Activated naive CD4-positive, alpha-beta T cell treated with anti-CD3 and anti-CD28 coated beads, Interleukin-2, amount 10 ng/mL, durations not matched to agents 7 days and 5 days (primary cell): Measurements from ENCODE around the gene FNTB.

Experiments used
- CTCF ChIA-PET: fragments of 350-600 bp; sonication (Branson Sonifier 250); formaldehyde crosslinking; loops from one replicate; lab custom pipeline; 2021; ENCODE audit warnings: antibody characterized with exemption; lab: Charles Lee
- DNase-seq: peaks from one replicate; pipeline ENCODE4 v3.0.0-alpha.2; 2020
- H3K27ac Mint-ChIP-seq: one replicate; pipeline ENCODE4 v1.8.0; 2021; ENCODE audit warnings: mild to moderate bottlenecking, moderate library complexity, mixed read lengths
- H3K27me3 Mint-ChIP-seq: one replicate; pipeline ENCODE4 v1.8.0; 2021; ENCODE audit warnings: mild to moderate bottlenecking, mixed read lengths
- H3K36me3 Mint-ChIP-seq: one replicate; pipeline ENCODE4 v1.8.0; 2021; ENCODE audit warnings: mixed read lengths
- H3K4me1 Mint-ChIP-seq: one replicate; pipeline ENCODE4 v1.8.0; 2021; ENCODE audit warnings: mixed read lengths
- H3K4me3 Mint-ChIP-seq: one replicate; pipeline ENCODE4 v1.8.0; 2021; ENCODE audit warnings: mild to moderate bottlenecking, moderate library complexity, mixed read lengths
- H3K9me3 Mint-ChIP-seq: one replicate; pipeline ENCODE4 v1.8.0; 2021; ENCODE audit warnings: mixed read lengths

Gene FNTB

DNA sequence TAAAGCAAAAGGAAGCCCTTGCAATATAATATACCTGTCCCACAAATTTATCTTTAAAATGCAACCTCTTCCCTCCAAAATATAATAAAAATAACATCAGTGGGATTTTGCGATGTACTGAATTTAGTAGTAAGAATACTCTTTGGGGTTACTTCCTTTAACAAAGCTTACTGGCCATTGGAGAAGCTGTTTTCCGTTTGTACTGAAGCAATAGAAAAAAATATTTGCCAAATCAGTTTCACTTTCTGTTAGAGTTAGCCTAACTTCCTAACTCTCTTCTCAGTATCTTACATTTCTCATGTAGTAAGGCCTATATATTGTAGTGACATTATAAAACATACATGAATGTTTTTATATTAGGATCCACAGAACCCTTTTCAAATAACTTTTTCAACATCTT, 111.9 kb downstream of the FNTB start:
- H3K4me1 Mint-ChIP-seq, result peaks cover 73% of the 10 kb centered on the region
- H3K27ac Mint-ChIP-seq, result peak overlapping the region; percentile 93
- peaks cover 63% of the 10 kb centered on the region for H3K36me3 Mint-ChIP-seq
- peak overlapping the region; percentile 79 for H3K4me3 Mint-ChIP-seq
- DNase-seq, result no peak
- CTCF ChIA-PET, result interaction anchor here (1.3 kb wide), 1 partner anchor 726 kb away, joined by 4 read pairs; no protein-coding TSS in a partner anchor
- H3K9me3 Mint-ChIP-seq, result no peaks in the 10 kb centered on the region
- peaks cover 7% of the 10 kb centered on the region for H3K27me3 Mint-ChIP-seq

DNA sequence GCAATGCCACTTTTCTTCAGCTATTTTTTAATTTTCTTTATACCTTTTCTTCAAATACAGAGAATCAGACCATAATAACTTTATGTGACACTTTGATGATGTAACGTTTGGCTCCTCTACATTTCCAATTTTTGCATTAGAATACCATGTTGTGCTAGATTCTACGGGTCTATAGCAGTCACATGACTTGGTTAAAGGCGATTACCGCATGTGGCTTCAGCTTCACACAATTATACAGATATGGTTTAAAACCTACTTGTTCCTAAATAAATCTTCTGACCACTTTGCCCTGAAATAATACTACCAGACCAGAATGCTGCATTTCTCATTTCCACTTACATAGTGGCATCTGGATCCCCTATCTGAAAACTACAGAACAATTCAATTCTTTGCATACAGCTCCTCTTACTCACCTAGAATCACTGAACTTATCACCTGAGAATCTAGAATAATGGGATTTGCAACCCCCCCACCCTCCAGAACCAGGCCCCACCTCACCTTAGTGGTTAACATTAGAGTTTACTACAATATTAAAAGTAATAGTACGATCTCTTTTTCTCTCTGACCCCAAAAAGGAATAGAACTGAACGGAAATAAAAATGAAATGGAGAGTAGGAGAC, 114.3 kb downstream of the FNTB start:
- H3K9me3 Mint-ChIP-seq, result no peaks in the 10 kb centered on the region
- CTCF ChIA-PET, result no interaction called here

DNA sequence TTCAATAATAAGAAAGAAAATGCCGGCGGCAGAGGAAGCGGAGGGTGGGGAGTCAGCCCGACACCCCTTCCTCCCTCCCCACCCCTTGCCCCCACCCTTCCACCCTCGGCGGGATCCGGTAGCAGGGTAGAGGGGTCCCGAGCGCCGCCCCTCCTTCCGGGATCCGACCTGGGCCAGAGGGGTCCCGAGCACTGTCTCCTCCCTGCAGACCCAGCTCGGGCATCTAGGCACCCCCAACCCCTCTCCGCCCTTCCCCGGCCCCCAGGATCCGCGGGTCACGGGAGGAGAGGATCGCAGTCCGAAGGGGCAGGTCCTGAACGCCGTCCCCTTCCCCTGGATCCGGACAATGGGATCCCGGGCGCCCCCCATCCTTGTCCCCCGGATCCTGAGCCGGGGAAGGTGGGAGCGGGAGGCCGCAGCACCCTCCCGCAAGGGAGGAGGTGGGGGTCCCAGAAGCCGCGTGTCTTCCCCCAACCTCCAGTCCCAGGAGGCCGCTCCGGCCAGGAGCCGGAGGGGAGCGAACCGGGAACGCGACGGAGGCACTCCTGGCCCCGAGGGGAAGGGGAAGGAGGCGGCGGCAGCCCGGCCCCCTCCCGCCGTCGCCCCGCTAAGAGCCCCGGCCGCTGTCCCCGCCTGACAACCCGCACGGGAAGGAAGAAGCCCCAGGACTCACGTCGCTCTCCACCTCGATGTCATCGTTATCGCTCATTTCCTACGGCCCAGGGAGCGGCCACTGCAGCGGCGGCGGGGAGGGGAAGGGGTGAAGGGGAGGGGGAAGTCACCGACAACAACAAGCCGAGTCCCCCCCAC, 115.1 kb downstream of the FNTB start:
- CTCF ChIA-PET, result no interaction called here
- DNase-seq, result peak; percentile 69
- Mint-ChIP-seq H3K4me1 (peaks cover 51% of the 10 kb centered on the region), H3K27me3 (peaks cover 16% of the 10 kb centered on the region), H3K4me3 (peak overlapping the region; percentile 90), H3K9me3 (no peaks in the 10 kb centered on the region), H3K27ac (peak overlapping the region; percentile 93), H3K36me3 (peaks cover 32% of the 10 kb centered on the region)

More for the DNA sequence above, 114.3 kb downstream of the FNTB start:
- peaks cover 54% of the 10 kb centered on the region for H3K4me1 Mint-ChIP-seq
- no peak for DNase-seq
- H3K36me3 Mint-ChIP-seq, result peaks cover 40% of the 10 kb centered on the region
- H3K4me3 Mint-ChIP-seq, result peak overlapping the region; percentile 90
- H3K27ac Mint-ChIP-seq, result peak overlapping the region; percentile 93
- H3K27me3 Mint-ChIP-seq, result peaks cover 16% of the 10 kb centered on the region

- peak within 1 kb of the TSS; percentile 90 for H3K4me3 Mint-ChIP-seq
- CTCF ChIA-PET, result no interaction called here
Observed at GRCh38 chr14:65102441-65103149, 115.9 kb downstream of the FNTB start, which contains the start of gene MAX. Gene MAX (minus strand): TSS chr14:65102517. CDS start chr14:65102339, 178 bp downstream.

GRCh38 chr14:65103150-65103760, 116.6 kb downstream of the FNTB start:
- H3K9me3 Mint-ChIP-seq, result no peaks in the 10 kb centered on the region
- DNase-seq, result peak; percentile 31
- H3K36me3 Mint-ChIP-seq, result peaks cover 22% of the 10 kb centered on the region
- CTCF ChIA-PET, result interaction anchor here (0.6 to 1.0 kb wide), 2 partner anchors 14 to 61 kb away, joined by 3 read pairs; no protein-coding TSS in a partner anchor
- H3K4me3 Mint-ChIP-seq, result peak overlapping the region; percentile 90
- peaks cover 16% of the 10 kb centered on the region for H3K27me3 Mint-ChIP-seq
- H3K4me1 Mint-ChIP-seq, result peaks cover 38% of the 10 kb centered on the region
- peak overlapping the region; percentile 34 for H3K27ac Mint-ChIP-seq

More at GRCh38 chr14:65102441-65103149, 115.9 kb downstream of the FNTB start, which contains the start of gene MAX:
- H3K36me3 Mint-ChIP-seq, result peaks cover 27% of the 10 kb centered on the region
- no peaks in the 10 kb centered on the region for H3K9me3 Mint-ChIP-seq
- peaks cover 16% of the 10 kb centered on the region for H3K27me3 Mint-ChIP-seq
- H3K27ac Mint-ChIP-seq, result peak within 1 kb of the TSS; percentile 93
- H3K4me1 Mint-ChIP-seq, result peaks cover 44% of the 10 kb centered on the region
- peak; percentile 99 for DNase-seq

DNA sequence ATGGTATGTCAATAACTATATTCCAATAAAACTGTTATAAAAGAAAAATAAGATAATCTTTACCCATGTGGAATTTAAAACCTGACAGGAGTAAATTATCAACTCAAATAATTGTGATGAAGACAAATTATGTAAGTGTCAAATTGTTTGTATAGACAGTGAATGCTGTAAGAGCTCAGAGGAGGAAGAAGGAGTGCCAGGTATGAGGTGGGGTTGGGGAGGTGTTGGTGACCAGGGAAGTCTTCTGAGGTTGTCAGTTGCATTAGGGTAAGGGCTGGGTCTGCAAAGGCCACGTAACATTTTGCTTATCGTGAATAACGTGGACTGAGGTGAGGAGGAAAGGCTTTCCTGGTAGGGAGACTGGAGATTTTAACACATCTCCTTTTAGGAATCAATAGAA, 118.1 kb downstream of the FNTB start:
- no peak overlapping the region for H3K27ac Mint-ChIP-seq
- H3K4me3 Mint-ChIP-seq, result no peak overlapping the region
- no peak for DNase-seq
- CTCF ChIA-PET, result no interaction called here
- H3K9me3 Mint-ChIP-seq, result no peaks in the 10 kb centered on the region
- H3K27me3 Mint-ChIP-seq, result peaks cover 16% of the 10 kb centered on the region
- H3K36me3 Mint-ChIP-seq, result peaks cover 15% of the 10 kb centered on the region
- H3K4me1 Mint-ChIP-seq, result peaks cover 25% of the 10 kb centered on the region

DNA sequence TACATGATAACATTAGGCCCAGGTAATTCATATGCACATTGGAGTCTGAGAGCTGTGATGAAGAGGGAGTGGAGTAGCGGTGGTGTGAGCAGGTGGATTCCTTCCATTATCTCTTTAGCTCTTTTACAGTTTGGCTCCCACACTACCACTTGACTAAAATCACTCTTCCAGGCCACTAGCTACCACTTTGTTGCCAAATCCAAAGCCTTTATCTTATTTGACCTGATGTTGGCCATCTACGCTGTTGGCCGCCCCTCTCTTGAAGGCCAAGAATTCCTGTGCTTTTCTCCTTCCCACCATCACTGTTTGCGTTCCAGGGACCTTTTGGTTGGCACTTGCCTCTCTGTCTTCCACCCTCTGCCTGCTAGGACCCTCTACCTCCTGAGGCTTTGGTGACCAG, 119.6 kb downstream of the FNTB start:
- no peak for DNase-seq
- Mint-ChIP-seq H3K4me1 (peaks cover 15% of the 10 kb centered on the region), H3K36me3 (peaks cover 4% of the 10 kb centered on the region), H3K4me3 (no peak overlapping the region), H3K27me3 (peaks cover 21% of the 10 kb centered on the region), H3K9me3 (no peaks in the 10 kb centered on the region), H3K27ac (no peak overlapping the region)
- CTCF ChIA-PET, result no interaction called here

DNA sequence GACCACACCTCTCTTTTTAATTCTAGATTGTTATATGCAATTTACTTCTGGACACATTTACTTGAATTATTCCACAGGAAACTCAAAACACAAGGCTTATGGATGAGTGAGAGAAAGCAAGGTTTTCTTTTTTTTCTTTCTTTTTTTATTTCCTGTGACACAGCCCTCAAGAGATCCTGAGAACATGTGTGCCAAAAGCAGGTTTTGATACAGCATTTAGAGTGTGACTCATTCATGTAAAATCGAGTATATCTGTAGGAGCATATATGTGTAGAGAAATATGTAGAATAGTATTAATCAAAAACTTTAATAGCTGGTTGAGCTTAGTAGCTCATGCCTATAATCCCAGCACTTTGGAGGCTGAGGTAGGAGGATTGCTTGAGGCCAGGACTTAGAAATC, 120.0 kb downstream of the FNTB start:
- no peak for DNase-seq
- H3K27ac Mint-ChIP-seq, result no peak overlapping the region
- H3K4me3 Mint-ChIP-seq, result no peak overlapping the region
- H3K4me1 Mint-ChIP-seq, result peaks cover 15% of the 10 kb centered on the region
- H3K27me3 Mint-ChIP-seq, result peaks cover 21% of the 10 kb centered on the region
- H3K36me3 Mint-ChIP-seq, result peaks cover 3% of the 10 kb centered on the region
- H3K9me3 Mint-ChIP-seq, result no peaks in the 10 kb centered on the region
- CTCF ChIA-PET, result no interaction called here

DNA sequence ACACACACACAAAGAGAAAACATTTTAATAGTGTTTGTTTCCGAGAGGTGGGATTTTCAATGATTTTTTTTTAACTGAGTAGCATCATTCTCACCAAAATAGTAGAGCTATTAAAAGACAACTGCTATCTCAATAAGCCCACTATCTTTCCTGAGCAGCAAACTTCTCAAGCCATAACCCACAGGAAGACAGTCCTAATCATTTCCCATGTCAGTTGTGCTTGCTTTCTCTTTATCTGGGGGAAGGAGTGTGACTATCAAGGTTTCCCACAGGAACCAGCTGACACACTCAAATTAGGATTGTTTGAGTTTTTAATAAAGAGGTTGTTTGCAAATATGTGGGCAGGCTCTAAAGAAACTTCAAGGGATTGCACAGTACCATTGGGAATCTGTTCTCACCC, 120.5 kb downstream of the FNTB start:
- Mint-ChIP-seq H3K36me3 (peaks cover 2% of the 10 kb centered on the region), H3K4me1 (peaks cover 15% of the 10 kb centered on the region), H3K27me3 (peaks cover 21% of the 10 kb centered on the region), H3K9me3 (no peaks in the 10 kb centered on the region), H3K27ac (no peak overlapping the region), H3K4me3 (no peak overlapping the region)
- CTCF ChIA-PET, result no interaction called here
- no peak for DNase-seq

GRCh38 chr14:65109357-65109756, 122.7 kb downstream of the FNTB start:
- CTCF ChIA-PET, result interaction anchor here (1.2 kb wide), 1 partner anchor 16 kb away, joined by 4 read pairs; no protein-coding TSS in a partner anchor

GRCh38 chr14:65110525-65110924, 123.8 kb downstream of the FNTB start:
- CTCF ChIA-PET, result no interaction called here
- Mint-ChIP-seq H3K9me3 (no peaks in the 10 kb centered on the region), H3K27me3 (peaks cover 9% of the 10 kb centered on the region), H3K4me3 (no peak overlapping the region), H3K4me1 (peaks cover 5% of the 10 kb centered on the region), H3K27ac (no peak overlapping the region), H3K36me3 (no peaks in the 10 kb centered on the region)
- no peak for DNase-seq

More at GRCh38 chr14:65109357-65109756, 122.7 kb downstream of the FNTB start:
- Mint-ChIP-seq H3K9me3 (no peaks in the 10 kb centered on the region), H3K4me3 (no peak overlapping the region), H3K4me1 (peaks cover 5% of the 10 kb centered on the region), H3K27ac (no peak overlapping the region), H3K27me3 (peaks cover 18% of the 10 kb centered on the region), H3K36me3 (no peaks in the 10 kb centered on the region)
- DNase-seq, result no peak
